ENCODE measurements around the gene PXDC1.

- no peak for TF ChIP-seq CTCF (IDR thresholded peaks at IDR 0.05)
- no peak for TF ChIP-seq POLR2A (IDR thresholded peaks at IDR 0.05)
Observed at GRCh38 chr6:3725145-3726047, 26.1 kb downstream of the PXDC1 start.

Data from adrenal gland (tissue), 5 donors.